Measurements from ENCODE around the gene ATP8A2. TPM values are rescaled to one million over a fixed set of nuclear protein-coding genes. Genes with fewer than 3 reads are reported as not detected.

The ATP8A2 gene
- total RNA-seq, 3 donors from 2014 or later (not counting 1 experiment from before 2014, with no cell fraction given) = 0.43 to 0.68 (median 0.59) TPM

DNA sequence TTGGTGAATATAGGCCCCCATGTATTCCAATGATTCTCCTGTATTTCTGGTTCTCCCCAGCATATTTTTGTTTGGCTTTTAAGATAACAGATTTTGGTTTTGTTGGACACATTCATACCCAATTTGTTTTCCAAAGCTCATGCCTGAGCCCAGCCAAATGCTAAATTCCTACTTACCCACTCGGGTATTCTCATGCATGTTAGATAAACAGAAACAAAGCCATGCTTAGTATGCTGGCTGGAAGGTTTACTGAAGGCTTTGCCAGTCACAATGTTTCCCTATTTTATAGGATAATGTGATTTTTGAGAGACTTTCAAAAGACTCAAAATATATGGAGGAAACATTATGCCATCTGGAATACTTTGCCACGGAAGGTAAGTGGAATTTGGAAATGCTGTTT, 206.8 kb downstream of the ATP8A2 start:
- H3K27me3 Mint-ChIP-seq (ENCODE audit: low read depth in 2 of 2) = peaks cover 23 to 38% of the 10 kb centered on the region in 2 donors
- H3K4me3 Mint-ChIP-seq = no peak overlapping the region
- no peak overlapping the region for H3K27ac ChIP-seq (ENCODE audit: low read length)
- no peaks in the 10 kb centered on the region for H3K27me3 ChIP-seq (ENCODE audit: control insufficient read depth, insufficient read depth, low read length)
- ATAC-seq (no peak), DNase-seq (no peak)
- no peaks in the 10 kb centered on the region for H3K9me3 Mint-ChIP-seq
- no peaks in the 10 kb centered on the region for H3K36me3 ChIP-seq (ENCODE audit: control insufficient read depth, insufficient read depth, low read length)
- no peaks in the 10 kb centered on the region for H3K4me1 Mint-ChIP-seq
- H3K4me3 ChIP-seq (ENCODE audit: low read length) = no peak overlapping the region
- TF ChIP-seq, protein P1, sequence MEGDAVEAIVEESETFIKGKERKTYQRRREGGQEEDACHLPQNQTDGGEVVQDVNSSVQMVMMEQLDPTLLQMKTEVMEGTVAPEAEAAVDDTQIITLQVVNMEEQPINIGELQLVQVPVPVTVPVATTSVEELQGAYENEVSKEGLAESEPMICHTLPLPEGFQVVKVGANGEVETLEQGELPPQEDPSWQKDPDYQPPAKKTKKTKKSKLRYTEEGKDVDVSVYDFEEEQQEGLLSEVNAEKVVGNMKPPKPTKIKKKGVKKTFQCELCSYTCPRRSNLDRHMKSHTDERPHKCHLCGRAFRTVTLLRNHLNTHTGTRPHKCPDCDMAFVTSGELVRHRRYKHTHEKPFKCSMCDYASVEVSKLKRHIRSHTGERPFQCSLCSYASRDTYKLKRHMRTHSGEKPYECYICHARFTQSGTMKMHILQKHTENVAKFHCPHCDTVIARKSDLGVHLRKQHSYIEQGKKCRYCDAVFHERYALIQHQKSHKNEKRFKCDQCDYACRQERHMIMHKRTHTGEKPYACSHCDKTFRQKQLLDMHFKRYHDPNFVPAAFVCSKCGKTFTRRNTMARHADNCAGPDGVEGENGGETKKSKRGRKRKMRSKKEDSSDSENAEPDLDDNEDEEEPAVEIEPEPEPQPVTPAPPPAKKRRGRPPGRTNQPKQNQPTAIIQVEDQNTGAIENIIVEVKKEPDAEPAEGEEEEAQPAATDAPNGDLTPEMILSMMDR (IDR thresholded peaks at IDR 0.05) = no peak
- intact Hi-C loops (cut with micrococcal nuclease) = loop anchor here (5.0 to 10.0 kb wide), 2 partner anchors 246 to 1119 kb away; no protein-coding TSS in a partner anchor
- H3K27ac Mint-ChIP-seq = no peak overlapping the region
- H3K9me3 ChIP-seq (ENCODE audit: control insufficient read depth, insufficient read depth, low read length) = no peaks in the 10 kb centered on the region
- H3K4me1 ChIP-seq (ENCODE audit: control insufficient read depth, insufficient read depth, low read length) = no peaks in the 10 kb centered on the region
- H3K36me3 Mint-ChIP-seq = no peaks in the 10 kb centered on the region
- 88% methylated on average over 1 of the region's 2 CpGs for WGBS (ENCODE audit: insufficient coverage)

DNA sequence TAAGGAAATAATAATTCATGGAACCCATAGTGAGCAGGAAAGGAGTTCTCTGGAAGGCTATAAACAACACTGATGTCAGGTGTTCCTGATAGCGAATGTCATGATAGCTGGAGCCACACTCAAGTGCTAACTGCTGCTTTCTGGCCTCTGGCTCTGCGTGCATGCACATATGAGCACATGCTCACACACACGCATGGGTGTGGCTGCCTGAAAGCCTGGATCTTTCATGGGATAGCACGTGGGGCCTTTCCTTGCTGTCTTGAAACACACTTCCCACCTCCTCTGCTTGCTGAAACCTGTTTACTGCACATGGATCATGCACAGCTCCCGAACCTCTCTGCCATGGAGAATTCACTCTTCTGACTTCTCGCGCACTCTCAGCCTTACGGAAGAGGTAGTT, 207.4 kb downstream of the ATP8A2 start:
- DNase-seq = no peak
- H3K27me3 Mint-ChIP-seq (ENCODE audit: low read depth in 2 of 2) = peaks cover 19 to 45% of the 10 kb centered on the region in 2 donors

DNA sequence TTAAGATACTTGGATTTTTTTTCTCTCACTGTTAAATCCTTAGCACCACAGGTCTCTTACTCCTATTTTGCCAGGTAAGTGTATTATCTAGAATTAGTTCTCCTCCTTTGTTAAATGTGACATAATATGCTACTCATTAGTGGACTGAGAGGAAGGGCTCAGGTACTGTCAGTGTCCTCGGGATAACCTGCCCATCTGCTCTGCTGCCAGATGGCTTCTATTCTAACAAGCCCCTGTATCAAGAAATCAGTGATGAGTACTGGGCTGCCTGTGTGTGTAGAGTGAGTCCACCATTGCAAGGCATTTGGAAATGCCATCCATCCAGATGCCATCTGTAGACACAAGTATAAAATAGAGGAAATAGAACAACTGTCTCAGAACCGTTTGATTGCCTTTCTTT, 209.6 kb downstream of the ATP8A2 start:
- 82% methylated on average over 2 of the region's 2 CpGs for WGBS (ENCODE audit: insufficient coverage)
- H3K4me3 ChIP-seq (ENCODE audit: low read length) = no peak overlapping the region
- TF ChIP-seq, protein P1 (IDR thresholded peaks at IDR 0.05) = no peak
- no peaks in the 10 kb centered on the region for H3K36me3 ChIP-seq (ENCODE audit: control insufficient read depth, insufficient read depth, low read length)
- peaks cover 14 to 45% of the 10 kb centered on the region in 2 donors for H3K27me3 Mint-ChIP-seq (ENCODE audit: low read depth in 2 of 2)
- no peak overlapping the region for H3K27ac Mint-ChIP-seq
- DNase-seq (no peak), ATAC-seq (no peak)
- H3K36me3 Mint-ChIP-seq = no peaks in the 10 kb centered on the region
- intact Hi-C loops (cut with micrococcal nuclease) = no loop called here
- H3K9me3 ChIP-seq (ENCODE audit: control insufficient read depth, insufficient read depth, low read length) = no peaks in the 10 kb centered on the region
- H3K9me3 Mint-ChIP-seq = no peaks in the 10 kb centered on the region
- peaks cover 2% of the 10 kb centered on the region for H3K27me3 ChIP-seq (ENCODE audit: control insufficient read depth, insufficient read depth, low read length)
- no peaks in the 10 kb centered on the region for H3K4me1 Mint-ChIP-seq
- H3K4me1 ChIP-seq (ENCODE audit: control insufficient read depth, insufficient read depth, low read length) = no peaks in the 10 kb centered on the region
- H3K4me3 Mint-ChIP-seq = no peak overlapping the region
- no peak overlapping the region for H3K27ac ChIP-seq (ENCODE audit: low read length)

More for the DNA sequence above, 207.4 kb downstream of the ATP8A2 start:
- no peak for ATAC-seq
- 89% methylated on average over 8 of the region's 8 CpGs for WGBS (ENCODE audit: insufficient coverage)
- Mint-ChIP-seq H3K36me3 (no peaks in the 10 kb centered on the region), H3K27ac (no peak overlapping the region), H3K9me3 (no peaks in the 10 kb centered on the region), H3K4me1 (no peaks in the 10 kb centered on the region), H3K4me3 (no peak overlapping the region)
- Histone ChIP-seq H3K36me3 (ENCODE audit: control insufficient read depth, insufficient read depth, low read length) (no peaks in the 10 kb centered on the region), H3K27me3 (ENCODE audit: control insufficient read depth, insufficient read depth, low read length) (no peaks in the 10 kb centered on the region), H3K9me3 (ENCODE audit: control insufficient read depth, insufficient read depth, low read length) (no peaks in the 10 kb centered on the region), H3K4me3 (ENCODE audit: low read length) (no peak overlapping the region), H3K4me1 (ENCODE audit: control insufficient read depth, insufficient read depth, low read length) (no peaks in the 10 kb centered on the region), H3K27ac (ENCODE audit: low read length) (no peak overlapping the region)
- intact Hi-C loops (cut with micrococcal nuclease) = loop anchor here (5.0 to 10.0 kb wide), 2 partner anchors 246 to 1118 kb away; no protein-coding TSS in a partner anchor
- TF ChIP-seq, protein P1 (IDR thresholded peaks at IDR 0.05) = no peak

DNA sequence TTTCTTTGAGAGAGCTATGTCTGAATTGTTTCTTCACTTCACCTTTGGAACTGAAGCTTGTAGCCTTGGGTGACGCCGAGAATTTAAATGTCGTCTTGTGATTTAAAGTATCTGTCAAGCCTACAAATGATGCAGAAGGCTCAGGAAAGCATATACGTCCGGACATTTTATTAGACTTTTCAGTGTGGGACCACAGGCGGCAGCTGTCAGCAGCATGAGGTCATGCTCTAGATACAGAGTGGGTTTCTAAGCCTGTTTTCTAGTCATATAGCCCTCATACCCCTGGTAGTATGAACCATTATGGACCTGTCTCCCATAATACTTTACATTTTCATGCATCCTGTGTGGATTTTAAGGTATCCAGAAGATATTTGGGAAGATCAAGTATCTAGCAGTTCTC, 212.3 kb downstream of the ATP8A2 start:
- no peak overlapping the region for H3K27ac ChIP-seq (ENCODE audit: low read length)
- Mint-ChIP-seq H3K36me3 (no peaks in the 10 kb centered on the region), H3K27me3 (ENCODE audit: low read depth in 2 of 2) (peaks cover 14 to 56% of the 10 kb centered on the region in 2 donors), H3K27ac (no peak overlapping the region), H3K9me3 (no peaks in the 10 kb centered on the region), H3K4me3 (no peak overlapping the region), H3K4me1 (no peaks in the 10 kb centered on the region)
- no peaks in the 10 kb centered on the region for H3K36me3 ChIP-seq (ENCODE audit: control insufficient read depth, insufficient read depth, low read length)
- H3K27me3 ChIP-seq (ENCODE audit: control insufficient read depth, insufficient read depth, low read length) = peaks cover 2% of the 10 kb centered on the region
- no peaks in the 10 kb centered on the region for H3K9me3 ChIP-seq (ENCODE audit: control insufficient read depth, insufficient read depth, low read length)
- TF ChIP-seq, protein P1 (IDR thresholded peaks at IDR 0.05) = no peak
- intact Hi-C loops (cut with micrococcal nuclease) = no loop called here
- no peak for ATAC-seq
- WGBS (ENCODE audit: insufficient coverage) = 60% methylated on average over 6 of the region's 6 CpGs
- no peaks in the 10 kb centered on the region for H3K4me1 ChIP-seq (ENCODE audit: control insufficient read depth, insufficient read depth, low read length)
- DNase-seq = no peak
- H3K4me3 ChIP-seq (ENCODE audit: low read length) = no peak overlapping the region

All from natural killer cell (primary cell).